NT2/D1 (cell line): ENCODE data around the gene COMT.

Source experiments
- SUZ12 ChIP-seq: IDR thresholded peaks from 2 replicates; pipeline ENCODE4 v1.6.1; 2011; ENCODE audit not compliant: insufficient read length, insufficient read depth; ENCODE audit errors: extremely low read depth
- YY1 ChIP-seq: IDR thresholded peaks from 2 replicates; pipeline ENCODE4 v1.6.1; 2011; ENCODE audit not compliant: insufficient read length, insufficient read depth
- ZNF274 ChIP-seq: IDR thresholded peaks from 2 replicates; pipeline ENCODE4 v1.6.1; 2011; ENCODE audit warnings: mild to moderate bottlenecking, low read depth, low read length

- TF ChIP-seq ZNF274 = no peak
- no peak for TF ChIP-seq YY1
- no peak for TF ChIP-seq SUZ12
Observed at GRCh38 chr22:19955241-19956128, 13.9 kb downstream of the COMT start.
